GM23338 (cell line): Measurements from ENCODE around the gene STT3B. TPM values are rescaled to one million over a fixed set of nuclear protein-coding genes. Genes with fewer than 3 reads are reported as not detected.

Experiments
- ATAC-seq: fragments of 200-7000 bp; cut with Tn5 transposase; 3 replicates; pipeline ENCODE4 v1.9.1; 2020
- DNase-seq: peaks from one replicate; pipeline ENCODE4 v3.0.0-alpha.2; 2015; ENCODE audit warnings: low spot score
- H2AFZ ChIP-seq: fragments of 200-600 bp; sonication (generic); 2 replicates; pipeline ENCODE4 v1.8.0; 2016; ENCODE audit warnings: antibody characterized with exemption, mild to moderate bottlenecking, moderate library complexity
- H3F3A ChIP-seq: fragments of 200-600 bp; sonication (generic); replicated peaks from 2 replicates; pipeline ENCODE4 v1.8.0; 2017; ENCODE audit warnings: antibody characterized with exemption, mixed run types, low read depth
- H3K27ac ChIP-seq: fragments of 200-600 bp; sonication (generic); 2 replicates; pipeline ENCODE4 v1.6.1; 2016; ENCODE audit warnings: low read depth
- H3K27me3 ChIP-seq: fragments of 200-600 bp; sonication (generic); 2 replicates; pipeline ENCODE4 v1.8.0; 2016; ENCODE audit warnings: mild to moderate bottlenecking, mixed run types, moderate library complexity; ENCODE audit not compliant: insufficient read depth
- H3K36me3 ChIP-seq: fragments of 200-600 bp; sonication (generic); 2 replicates; pipeline ENCODE4 v1.8.0; 2016; ENCODE audit warnings: mild to moderate bottlenecking; ENCODE audit not compliant: insufficient read depth
- H3K4me1 ChIP-seq: fragments of 200-600 bp; sonication (generic); 2 replicates; pipeline ENCODE4 v1.8.0; 2016; ENCODE audit warnings: mild to moderate bottlenecking, moderate library complexity; ENCODE audit not compliant: insufficient read depth
- H3K4me2 ChIP-seq: fragments of 200-600 bp; sonication (generic); 2 replicates; pipeline ENCODE4 v1.7.1; 2017; ENCODE audit warnings: mixed run types
- H3K4me3 ChIP-seq: fragments of 200-600 bp; sonication (generic); 2 replicates; pipeline ENCODE4 v1.6.1; 2016; ENCODE audit warnings: mixed run types
- H3K79me2 ChIP-seq: fragments of 200-600 bp; sonication (generic); replicated peaks from 2 replicates; pipeline ENCODE4 v1.8.0; 2017; ENCODE audit warnings: mild to moderate bottlenecking; ENCODE audit not compliant: insufficient read depth
- H3K9me2 ChIP-seq: fragments of 200-600 bp; sonication (generic); 2 replicates; pipeline ENCODE4 v1.8.0; 2017; ENCODE audit not compliant: insufficient read depth
- H4K20me1 ChIP-seq: fragments of 200-600 bp; sonication (generic); replicated peaks from 2 replicates; pipeline ENCODE4 v1.8.0; 2017; ENCODE audit warnings: mild to moderate bottlenecking; ENCODE audit not compliant: insufficient read depth
- H3K27ac Mint-ChIP-seq: 2 replicates; pipeline ENCODE4 v1.8.0; 2020; ENCODE audit warnings: inconsistent platforms, mild to moderate bottlenecking, moderate library complexity, mixed read lengths
- H3K27me3 Mint-ChIP-seq: 3 replicates; pipeline ENCODE4 v1.8.0; 2022; ENCODE audit warnings: low read depth, mild to moderate bottlenecking, moderate library complexity, mixed read lengths, inconsistent platforms; ENCODE audit not compliant: insufficient read depth, poor library complexity
- H3K36me3 Mint-ChIP-seq: 3 replicates; pipeline ENCODE4 v1.8.0; 2021; ENCODE audit warnings: low read depth, mild to moderate bottlenecking, inconsistent platforms, moderate library complexity, mixed read lengths
- H3K4me1 Mint-ChIP-seq: 3 replicates; pipeline ENCODE4 v1.8.0; 2020; ENCODE audit warnings: mild to moderate bottlenecking, inconsistent platforms, mixed read lengths
- H3K4me3 Mint-ChIP-seq: 3 replicates; pipeline ENCODE4 v1.8.0; 2021; ENCODE audit warnings: moderate library complexity, mild to moderate bottlenecking, inconsistent platforms, mixed read lengths
- H3K9me3 Mint-ChIP-seq: 3 replicates; pipeline ENCODE4 v1.8.0; 2020; ENCODE audit warnings: moderate library complexity, mild to moderate bottlenecking, inconsistent platforms, mixed read lengths
- CREB1 ChIP-seq: fragments of 250-450 bp; sonication (Bioruptor Pico); IDR thresholded peaks from 2 replicates; pipeline ENCODE4 v1.5.0; 2020; ENCODE audit warnings: low read depth, mild to moderate bottlenecking, moderate library complexity
- EZH2 ChIP-seq: fragments of 200-600 bp; sonication (generic); IDR thresholded peaks from one replicate; pipeline ENCODE4 v1.8.0; 2017; ENCODE audit warnings: antibody characterized with exemption, mild to moderate bottlenecking, low read depth; ENCODE audit not compliant: unreplicated experiment
- EZH2phosphoT487 ChIP-seq: fragments of 200-600 bp; sonication (generic); IDR thresholded peaks from one replicate; pipeline ENCODE4 v1.8.1; 2018; ENCODE audit warnings: antibody characterized with exemption; ENCODE audit not compliant: unreplicated experiment
- NANOG ChIP-seq: IDR thresholded peaks from 2 replicates; pipeline ENCODE4 v1.6.1; 2016; ENCODE audit warnings: antibody characterized with exemption, borderline replicate concordance
- POLR2AphosphoS5 ChIP-seq: IDR thresholded peaks from 2 replicates; pipeline ENCODE4 v1.6.1; 2016; ENCODE audit warnings: antibody characterized with exemption, low read depth
- STAT1 ChIP-seq: IDR thresholded peaks from one replicate; pipeline ENCODE4 v1.6.1; 2016; ENCODE audit warnings: antibody characterized with exemption; ENCODE audit not compliant: unreplicated experiment
- ZNF114 ChIP-seq: fragments of 250-450 bp; sonication (Bioruptor Pico); IDR thresholded peaks from 2 replicates; pipeline ENCODE4 v1.5.0; 2020; ENCODE audit warnings: mild to moderate bottlenecking, moderate library complexity
- ZNF331 ChIP-seq: fragments of 250-450 bp; sonication (Bioruptor Pico); IDR thresholded peaks from 2 replicates; pipeline ENCODE4 v1.5.0; 2020; ENCODE audit warnings: low read depth, mild to moderate bottlenecking, moderate library complexity
- polyA plus RNA-seq: library from polyadenylated mRNA; unstranded; fragments of >200 nt; fragmentation: Nextera tagmentation; extraction: Ambion mirVana; gene quantifications from 2 replicates; pipeline ENCODE4 v1.2.1, GENCODE V29; 2016
- total RNA-seq: library from RNA; depleted of rRNA; stranded (reverse); fragments of >200 nt; shearing (Covaris generic); gene quantifications from 2 replicates; pipeline ENCODE4 v1.2.3, GENCODE V29; 2014
- TF ChIP-seq, protein P1 (sequence below): IDR thresholded peaks from 2 replicates; pipeline ENCODE4 v1.6.1; 2016; ENCODE audit warnings: antibody characterized with exemption
- TF ChIP-seq, protein P2 (sequence below), 2 experiments: fragments of 200-600 bp in 1 of 2; sonication (generic) in 1 of 2; conservative IDR thresholded peaks; 2 replicates each; pipeline versions ENCODE4 v1.5.1 to v1.6.1; 2016 to 2017; ENCODE audit warnings: antibody characterized with exemption in 2 of 2, low read depth in 2 of 2, mild to moderate bottlenecking in 2 of 2, moderate library complexity in 1 of 2
- TF ChIP-seq, protein P3 (sequence below): fragments of 250-450 bp; sonication (Bioruptor Pico); IDR thresholded peaks from 2 replicates; pipeline ENCODE4 v1.5.0; 2020; ENCODE audit warnings: mild to moderate bottlenecking, moderate library complexity

STT3B gene
- total and polyA plus RNA-seq, 2 experiments from 2014 or later: 44.1 to 167 TPM

DNA sequence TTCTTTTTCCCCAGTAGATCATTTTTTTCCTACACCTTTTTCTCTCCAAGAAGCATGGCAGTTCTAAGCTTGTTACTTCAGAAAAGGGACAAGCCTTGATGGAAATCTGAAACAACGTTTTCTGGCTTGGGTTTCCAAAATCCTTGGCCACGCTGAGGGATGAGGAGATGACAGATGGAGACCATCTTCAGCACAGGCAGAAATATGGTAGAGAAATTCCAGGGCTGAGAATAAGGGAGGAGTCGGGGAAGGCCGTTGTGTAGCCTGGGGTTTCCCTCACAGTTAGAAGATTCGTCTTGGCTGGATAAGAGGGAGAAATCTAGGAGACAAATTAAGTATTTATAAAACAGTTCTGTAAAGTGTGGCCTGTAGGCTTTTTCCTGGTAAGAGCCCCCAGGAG, 33.9 kb upstream of the STT3B start (continued):
- TF ChIP-seq, protein P1, sequence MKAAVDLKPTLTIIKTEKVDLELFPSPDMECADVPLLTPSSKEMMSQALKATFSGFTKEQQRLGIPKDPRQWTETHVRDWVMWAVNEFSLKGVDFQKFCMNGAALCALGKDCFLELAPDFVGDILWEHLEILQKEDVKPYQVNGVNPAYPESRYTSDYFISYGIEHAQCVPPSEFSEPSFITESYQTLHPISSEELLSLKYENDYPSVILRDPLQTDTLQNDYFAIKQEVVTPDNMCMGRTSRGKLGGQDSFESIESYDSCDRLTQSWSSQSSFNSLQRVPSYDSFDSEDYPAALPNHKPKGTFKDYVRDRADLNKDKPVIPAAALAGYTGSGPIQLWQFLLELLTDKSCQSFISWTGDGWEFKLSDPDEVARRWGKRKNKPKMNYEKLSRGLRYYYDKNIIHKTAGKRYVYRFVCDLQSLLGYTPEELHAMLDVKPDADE: no peak
- TF ChIP-seq CREB1 (CRISPR knock-in tag): no peak
- TF ChIP-seq ZNF331: no peak
- no peak for TF ChIP-seq EZH2phosphoT487
- TF ChIP-seq STAT1: no peak
- TF ChIP-seq, protein P2, sequence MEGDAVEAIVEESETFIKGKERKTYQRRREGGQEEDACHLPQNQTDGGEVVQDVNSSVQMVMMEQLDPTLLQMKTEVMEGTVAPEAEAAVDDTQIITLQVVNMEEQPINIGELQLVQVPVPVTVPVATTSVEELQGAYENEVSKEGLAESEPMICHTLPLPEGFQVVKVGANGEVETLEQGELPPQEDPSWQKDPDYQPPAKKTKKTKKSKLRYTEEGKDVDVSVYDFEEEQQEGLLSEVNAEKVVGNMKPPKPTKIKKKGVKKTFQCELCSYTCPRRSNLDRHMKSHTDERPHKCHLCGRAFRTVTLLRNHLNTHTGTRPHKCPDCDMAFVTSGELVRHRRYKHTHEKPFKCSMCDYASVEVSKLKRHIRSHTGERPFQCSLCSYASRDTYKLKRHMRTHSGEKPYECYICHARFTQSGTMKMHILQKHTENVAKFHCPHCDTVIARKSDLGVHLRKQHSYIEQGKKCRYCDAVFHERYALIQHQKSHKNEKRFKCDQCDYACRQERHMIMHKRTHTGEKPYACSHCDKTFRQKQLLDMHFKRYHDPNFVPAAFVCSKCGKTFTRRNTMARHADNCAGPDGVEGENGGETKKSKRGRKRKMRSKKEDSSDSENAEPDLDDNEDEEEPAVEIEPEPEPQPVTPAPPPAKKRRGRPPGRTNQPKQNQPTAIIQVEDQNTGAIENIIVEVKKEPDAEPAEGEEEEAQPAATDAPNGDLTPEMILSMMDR (conservative IDR thresholded peaks at IDR 0.05; ENCODE audit: low read depth in 2 of 2): no peak

DNA sequence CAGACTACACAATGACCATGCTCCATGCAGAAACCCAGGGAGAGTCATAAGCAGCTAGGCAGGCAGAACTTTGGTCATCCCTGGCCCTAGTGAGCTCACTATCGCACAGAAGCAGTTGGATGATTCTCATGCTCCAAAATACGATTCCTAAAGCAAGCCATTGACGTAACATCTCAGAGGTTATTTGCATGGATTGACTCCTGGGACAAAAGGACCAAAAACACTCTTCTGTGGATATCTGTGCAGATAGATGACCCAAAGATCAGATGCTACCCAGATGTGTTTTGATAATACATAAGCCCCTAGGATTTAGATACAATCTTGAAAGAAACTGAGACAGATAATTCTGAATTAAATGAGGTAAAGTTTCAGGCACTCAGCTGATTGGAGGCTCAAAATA, 33.4 kb upstream of the STT3B start:
- no peak overlapping the region for H3K27ac ChIP-seq
- TF ChIP-seq, protein P1: no peak
- TF ChIP-seq STAT1 (no peak), POLR2AphosphoS5 (no peak), ZNF114 (CRISPR knock-in tag) (no peak), EZH2phosphoT487 (no peak), EZH2 (no peak), ZNF331 (no peak), NANOG (no peak)
- TF ChIP-seq, protein P3, sequence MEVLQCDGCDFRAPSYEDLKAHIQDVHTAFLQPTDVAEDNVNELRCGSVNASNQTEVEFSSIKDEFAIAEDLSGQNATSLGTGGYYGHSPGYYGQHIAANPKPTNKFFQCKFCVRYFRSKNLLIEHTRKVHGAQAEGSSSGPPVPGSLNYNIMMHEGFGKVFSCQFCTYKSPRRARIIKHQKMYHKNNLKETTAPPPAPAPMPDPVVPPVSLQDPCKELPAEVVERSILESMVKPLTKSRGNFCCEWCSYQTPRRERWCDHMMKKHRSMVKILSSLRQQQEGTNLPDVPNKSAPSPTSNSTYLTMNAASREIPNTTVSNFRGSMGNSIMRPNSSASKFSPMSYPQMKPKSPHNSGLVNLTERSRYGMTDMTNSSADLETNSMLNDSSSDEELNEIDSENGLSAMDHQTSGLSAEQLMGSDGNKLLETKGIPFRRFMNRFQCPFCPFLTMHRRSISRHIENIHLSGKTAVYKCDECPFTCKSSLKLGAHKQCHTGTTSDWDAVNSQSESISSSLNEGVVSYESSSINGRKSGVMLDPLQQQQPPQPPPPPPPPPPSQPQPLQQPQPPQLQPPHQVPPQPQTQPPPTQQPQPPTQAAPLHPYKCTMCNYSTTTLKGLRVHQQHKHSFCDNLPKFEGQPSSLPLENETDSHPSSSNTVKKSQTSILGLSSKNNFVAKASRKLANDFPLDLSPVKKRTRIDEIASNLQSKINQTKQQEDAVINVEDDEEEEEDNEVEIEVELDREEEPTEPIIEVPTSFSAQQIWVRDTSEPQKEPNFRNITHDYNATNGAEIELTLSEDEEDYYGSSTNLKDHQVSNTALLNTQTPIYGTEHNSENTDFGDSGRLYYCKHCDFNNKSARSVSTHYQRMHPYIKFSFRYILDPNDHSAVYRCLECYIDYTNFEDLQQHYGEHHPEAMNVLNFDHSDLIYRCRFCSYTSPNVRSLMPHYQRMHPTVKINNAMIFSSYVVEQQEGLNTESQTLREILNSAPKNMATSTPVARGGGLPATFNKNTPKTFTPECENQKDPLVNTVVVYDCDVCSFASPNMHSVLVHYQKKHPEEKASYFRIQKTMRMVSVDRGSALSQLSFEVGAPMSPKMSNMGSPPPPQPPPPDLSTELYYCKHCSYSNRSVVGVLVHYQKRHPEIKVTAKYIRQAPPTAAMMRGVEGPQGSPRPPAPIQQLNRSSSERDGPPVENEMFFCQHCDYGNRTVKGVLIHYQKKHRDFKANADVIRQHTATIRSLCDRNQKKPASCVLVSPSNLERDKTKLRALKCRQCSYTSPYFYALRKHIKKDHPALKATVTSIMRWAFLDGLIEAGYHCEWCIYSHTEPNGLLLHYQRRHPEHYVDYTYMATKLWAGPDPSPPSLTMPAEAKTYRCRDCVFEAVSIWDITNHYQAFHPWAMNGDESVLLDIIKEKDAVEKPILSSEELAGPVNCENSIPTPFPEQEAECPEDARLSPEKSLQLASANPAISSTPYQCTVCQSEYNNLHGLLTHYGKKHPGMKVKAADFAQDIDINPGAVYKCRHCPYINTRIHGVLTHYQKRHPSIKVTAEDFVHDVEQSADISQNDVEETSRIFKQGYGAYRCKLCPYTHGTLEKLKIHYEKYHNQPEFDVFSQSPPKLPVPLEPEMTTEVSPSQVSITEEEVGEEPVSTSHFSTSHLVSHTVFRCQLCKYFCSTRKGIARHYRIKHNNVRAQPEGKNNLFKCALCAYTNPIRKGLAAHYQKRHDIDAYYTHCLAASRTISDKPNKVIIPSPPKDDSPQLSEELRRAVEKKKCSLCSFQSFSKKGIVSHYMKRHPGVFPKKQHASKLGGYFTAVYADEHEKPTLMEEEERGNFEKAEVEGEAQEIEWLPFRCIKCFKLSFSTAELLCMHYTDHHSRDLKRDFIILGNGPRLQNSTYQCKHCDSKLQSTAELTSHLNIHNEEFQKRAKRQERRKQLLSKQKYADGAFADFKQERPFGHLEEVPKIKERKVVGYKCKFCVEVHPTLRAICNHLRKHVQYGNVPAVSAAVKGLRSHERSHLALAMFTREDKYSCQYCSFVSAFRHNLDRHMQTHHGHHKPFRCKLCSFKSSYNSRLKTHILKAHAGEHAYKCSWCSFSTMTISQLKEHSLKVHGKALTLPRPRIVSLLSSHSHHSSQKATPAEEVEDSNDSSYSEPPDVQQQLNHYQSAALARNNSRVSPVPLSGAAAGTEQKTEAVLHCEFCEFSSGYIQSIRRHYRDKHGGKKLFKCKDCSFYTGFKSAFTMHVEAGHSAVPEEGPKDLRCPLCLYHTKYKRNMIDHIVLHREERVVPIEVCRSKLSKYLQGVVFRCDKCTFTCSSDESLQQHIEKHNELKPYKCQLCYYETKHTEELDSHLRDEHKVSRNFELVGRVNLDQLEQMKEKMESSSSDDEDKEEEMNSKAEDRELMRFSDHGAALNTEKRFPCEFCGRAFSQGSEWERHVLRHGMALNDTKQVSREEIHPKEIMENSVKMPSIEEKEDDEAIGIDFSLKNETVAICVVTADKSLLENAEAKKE: no peak
- TF ChIP-seq, protein P2 (conservative IDR thresholded peaks at IDR 0.05; ENCODE audit: low read depth in 2 of 2): no peak

More for the DNA sequence above, 33.4 kb upstream of the STT3B start:
- no peaks in the 10 kb centered on the region for H3K4me1 ChIP-seq
- no peak overlapping the region for H2AFZ ChIP-seq
- H4K20me1 ChIP-seq: no peaks in the 10 kb centered on the region
- H3K9me3 Mint-ChIP-seq: no peaks in the 10 kb centered on the region; the same call in 2 of the 3 replicates
- no peaks in the 10 kb centered on the region for H3K36me3 Mint-ChIP-seq
- DNase-seq (no peak), ATAC-seq (no peak)
- H3K27me3 ChIP-seq: no peaks in the 10 kb centered on the region
- H3K4me3 Mint-ChIP-seq: no peak overlapping the region
- H3K4me3 ChIP-seq: no peak overlapping the region
- H3K9me2 ChIP-seq: 0 out of 2 replicates have a peak, but pooled peaks cover 6% of the 10 kb centered on the region
- no peaks in the 10 kb centered on the region for H3K79me2 ChIP-seq
- H3K36me3 ChIP-seq: no peaks in the 10 kb centered on the region
- H3F3A ChIP-seq: no peaks in the 10 kb centered on the region
- no peak overlapping the region for H3K4me2 ChIP-seq
- no peaks in the 10 kb centered on the region for H3K27me3 Mint-ChIP-seq
- H3K27ac Mint-ChIP-seq: no peak overlapping the region
- H3K4me1 Mint-ChIP-seq: peaks cover 23% of the 10 kb centered on the region
